ENCODE data around the gene RIPK4.
"Not testable (repeated sequence)": the region's sequence is repeated elsewhere in the genome, so short reads cannot be mapped to it uniquely, and the experiment has no call there.

The RIPK4 gene

GRCh38 chr21:41795726-41796125 is 28.9 kb upstream of the RIPK4 start:
- no peak for DNase-seq (ENCODE audit: low read depth in 2 of 2)

- no peak for DNase-seq (ENCODE audit: low read depth in 2 of 2)
These were observed 27.7 kb upstream of the RIPK4 start for GRCh38 chr21:41794600-41794999.

- DNase-seq (ENCODE audit: low read depth in 2 of 2) = no peak
These were observed 25.9 kb upstream of the RIPK4 start for GRCh38 chr21:41792711-41793110.

GRCh38 chr21:41786509-41786987 is 19.7 kb upstream of the RIPK4 start:
- no peak for DNase-seq (ENCODE audit: low read depth in 2 of 2)

- not testable (repeated sequence) for DNase-seq (ENCODE audit: low read depth in 2 of 2)
These were observed 18.4 kb upstream of the RIPK4 start for GRCh38 chr21:41785262-41785661.

- DNase-seq (ENCODE audit: low read depth in 2 of 2) = no peak
These were observed 17.7 kb upstream of the RIPK4 start for GRCh38 chr21:41784456-41785102.

GRCh38 chr21:41783476-41784180 is 16.8 kb upstream of the RIPK4 start:
- DNase-seq (ENCODE audit: low read depth in 2 of 2) = no peak

- DNase-seq (ENCODE audit: low read depth in 2 of 2) = no peak
These were observed 14.2 kb upstream of the RIPK4 start for GRCh38 chr21:41781050-41781410.

- no peak for DNase-seq (ENCODE audit: low read depth in 2 of 2)
These were observed 13.6 kb upstream of the RIPK4 start for GRCh38 chr21:41780337-41781049.

GRCh38 chr21:41779659-41780058 is 12.8 kb upstream of the RIPK4 start:
- no peak for DNase-seq (ENCODE audit: low read depth in 2 of 2)

- DNase-seq (ENCODE audit: low read depth in 2 of 2) = no peak
These were observed 12.2 kb upstream of the RIPK4 start for GRCh38 chr21:41778930-41779600.

- no peak for DNase-seq (ENCODE audit: low read depth in 2 of 2)
These were observed 11.3 kb upstream of the RIPK4 start for GRCh38 chr21:41777951-41778815.

- DNase-seq (ENCODE audit: low read depth in 2 of 2) = no peak
These were observed 9.9 kb upstream of the RIPK4 start for GRCh38 chr21:41776778-41777177.

- no peak for DNase-seq (ENCODE audit: low read depth in 2 of 2)
These were observed 8.3 kb upstream of the RIPK4 start for GRCh38 chr21:41775149-41775472.

- DNase-seq (ENCODE audit: low read depth in 2 of 2) = no peak
These were observed 7.8 kb upstream of the RIPK4 start for GRCh38 chr21:41774467-41775148.

- no peak for DNase-seq (ENCODE audit: low read depth in 2 of 2)
These were observed 5.7 kb upstream of the RIPK4 start for GRCh38 chr21:41772351-41773080.

GRCh38 chr21:41771625-41771945 is 4.7 kb upstream of the RIPK4 start:
- no peak for DNase-seq (ENCODE audit: low read depth in 2 of 2)

GRCh38 chr21:41770901-41771624 is 4.2 kb upstream of the RIPK4 start:
- DNase-seq (ENCODE audit: low read depth in 2 of 2) = no peak

GRCh38 chr21:41769933-41770332 is 3.1 kb upstream of the RIPK4 start:
- DNase-seq (ENCODE audit: low read depth in 2 of 2) = no peak

GRCh38 chr21:41769521-41769920 is 2.7 kb upstream of the RIPK4 start:
- no peak for DNase-seq (ENCODE audit: low read depth in 2 of 2)

Data from stimulated activated CD4-positive, alpha-beta T cell treated with anti-CD3 and anti-CD28 coated beads, Interleukin-1b, Interleukin-23, amount 100 ng/mL, for 4 hours (primary cell).